ENCODE measurements around the gene FOLR3.

FOLR3 gene

DNA sequence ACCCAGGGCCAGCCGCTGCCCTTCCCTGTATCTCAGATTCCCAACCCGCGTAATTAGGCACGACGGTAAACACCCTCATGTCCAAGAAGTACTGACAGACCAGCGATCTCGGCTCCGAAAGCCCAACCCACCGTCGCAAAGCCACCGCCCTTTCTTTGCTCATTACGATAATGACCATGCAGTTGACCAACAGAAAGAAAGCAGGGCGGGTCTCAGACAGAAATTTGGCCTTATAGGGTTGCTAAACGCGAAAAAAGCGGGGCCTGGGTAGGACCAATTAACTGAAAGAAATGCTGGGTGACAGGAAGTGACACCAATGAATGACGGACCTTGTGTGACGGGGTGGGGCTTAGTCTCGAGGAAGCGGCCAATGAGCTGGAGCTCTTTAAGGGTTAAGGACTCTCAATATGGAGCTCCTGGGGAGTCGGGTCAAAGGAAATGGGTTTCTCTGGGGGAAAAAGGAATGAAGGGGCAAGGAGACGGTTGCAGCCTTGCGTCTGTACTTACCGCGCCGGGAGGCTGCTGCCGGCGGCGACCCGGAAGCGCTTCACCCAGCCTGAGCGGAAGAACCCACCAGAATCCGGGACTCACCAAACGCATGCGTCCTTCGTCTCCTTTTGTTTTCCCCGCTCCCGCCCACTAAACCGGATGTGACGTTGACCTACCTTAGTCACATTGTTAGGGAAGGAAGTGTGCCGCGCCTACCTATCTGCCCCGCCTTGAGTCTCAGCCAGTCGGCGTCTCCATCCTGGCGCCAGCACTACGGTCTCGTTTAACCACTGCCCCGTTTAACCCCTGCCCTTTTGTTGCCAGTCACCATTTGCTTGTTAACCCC, 23.2 kb upstream of the FOLR3 start, which contains the start of gene ANAPC15:
ANAPC15 (minus strand) TSS at position 553 of the 835 bp plus-strand sequence. CDS start 1,419 bp downstream, outside the sequence.
- ChIA-PET CTCF (interaction anchor here (0.6 to 1.8 kb wide), 5 partner anchors 13 to 358 kb away, joined by 3 to 6 read pairs (median 4); no protein-coding TSS in a partner anchor), POLR2A (interaction anchor here (0.7 to 1.3 kb wide), 10 partner anchors 10 to 326 kb away, joined by 3 to 7 read pairs (median 4); partner anchors contain the start of gene LAMTOR1)
- Histone ChIP-seq H3K9me3 (ENCODE audit: control insufficient read depth, insufficient read depth, low read depth, low read length) (no peaks in the 10 kb centered on the region), H3K36me3 (ENCODE audit: control insufficient read depth in 2 of 2, insufficient read depth in 1 of 2, low read length in 2 of 2) (peaks cover 0 to 24% of the 10 kb centered on the region in 2 experiments; a peak in 1 of 3 replicates), H3K27ac (ENCODE audit: extremely low read depth, low read depth, low read length) (peak within 1 kb of the TSS; percentile 66), H3K4me1 (ENCODE audit: control insufficient read depth, insufficient read depth, low read length) (no peaks in the 10 kb centered on the region), H3K4me3 (ENCODE audit: low read depth, low read length) (peak within 1 kb of the TSS; percentile 73)
- no peak for TF ChIP-seq ZBTB20 (tag by site-specific recombination; IDR thresholded peaks at IDR 0.05)
- TF ChIP-seq GLIS1 (tag by site-specific recombination; IDR thresholded peaks at IDR 0.05): no peak
- no peak for TF ChIP-seq ZNF155 (tag by site-specific recombination; IDR thresholded peaks at IDR 0.05)
- TF ChIP-seq, protein P1, sequence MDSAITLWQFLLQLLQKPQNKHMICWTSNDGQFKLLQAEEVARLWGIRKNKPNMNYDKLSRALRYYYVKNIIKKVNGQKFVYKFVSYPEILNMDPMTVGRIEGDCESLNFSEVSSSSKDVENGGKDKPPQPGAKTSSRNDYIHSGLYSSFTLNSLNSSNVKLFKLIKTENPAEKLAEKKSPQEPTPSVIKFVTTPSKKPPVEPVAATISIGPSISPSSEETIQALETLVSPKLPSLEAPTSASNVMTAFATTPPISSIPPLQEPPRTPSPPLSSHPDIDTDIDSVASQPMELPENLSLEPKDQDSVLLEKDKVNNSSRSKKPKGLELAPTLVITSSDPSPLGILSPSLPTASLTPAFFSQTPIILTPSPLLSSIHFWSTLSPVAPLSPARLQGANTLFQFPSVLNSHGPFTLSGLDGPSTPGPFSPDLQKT (IDR thresholded peaks at IDR 0.05; ENCODE audit: borderline replicate concordance, low read depth, low read length): no peak
- TF ChIP-seq ZNF354C (tag by site-specific recombination; IDR thresholded peaks at IDR 0.05; ENCODE audit: borderline replicate concordance, low read depth): no peak
- TF ChIP-seq HOXC10 (CRISPR knock-in tag; IDR thresholded peaks at IDR 0.05): no peak
- TF ChIP-seq, protein P2, sequence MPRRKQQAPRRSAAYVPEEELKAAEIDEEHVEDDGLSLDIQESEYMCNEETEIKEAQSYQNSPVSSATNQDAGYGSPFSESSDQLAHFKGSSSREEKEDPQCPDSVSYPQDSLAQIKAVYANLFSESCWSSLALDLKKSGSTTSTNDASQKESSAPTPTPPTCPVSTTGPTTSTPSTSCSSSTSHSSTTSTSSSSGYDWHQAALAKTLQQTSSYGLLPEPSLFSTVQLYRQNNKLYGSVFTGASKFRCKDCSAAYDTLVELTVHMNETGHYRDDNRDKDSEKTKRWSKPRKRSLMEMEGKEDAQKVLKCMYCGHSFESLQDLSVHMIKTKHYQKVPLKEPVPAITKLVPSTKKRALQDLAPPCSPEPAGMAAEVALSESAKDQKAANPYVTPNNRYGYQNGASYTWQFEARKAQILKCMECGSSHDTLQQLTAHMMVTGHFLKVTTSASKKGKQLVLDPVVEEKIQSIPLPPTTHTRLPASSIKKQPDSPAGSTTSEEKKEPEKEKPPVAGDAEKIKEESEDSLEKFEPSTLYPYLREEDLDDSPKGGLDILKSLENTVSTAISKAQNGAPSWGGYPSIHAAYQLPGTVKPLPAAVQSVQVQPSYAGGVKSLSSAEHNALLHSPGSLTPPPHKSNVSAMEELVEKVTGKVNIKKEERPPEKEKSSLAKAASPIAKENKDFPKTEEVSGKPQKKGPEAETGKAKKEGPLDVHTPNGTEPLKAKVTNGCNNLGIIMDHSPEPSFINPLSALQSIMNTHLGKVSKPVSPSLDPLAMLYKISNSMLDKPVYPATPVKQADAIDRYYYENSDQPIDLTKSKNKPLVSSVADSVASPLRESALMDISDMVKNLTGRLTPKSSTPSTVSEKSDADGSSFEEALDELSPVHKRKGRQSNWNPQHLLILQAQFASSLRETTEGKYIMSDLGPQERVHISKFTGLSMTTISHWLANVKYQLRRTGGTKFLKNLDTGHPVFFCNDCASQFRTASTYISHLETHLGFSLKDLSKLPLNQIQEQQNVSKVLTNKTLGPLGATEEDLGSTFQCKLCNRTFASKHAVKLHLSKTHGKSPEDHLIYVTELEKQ (tag by site-specific recombination; IDR thresholded peaks at IDR 0.05; ENCODE audit: borderline replicate concordance): no peak
- TF ChIP-seq ZNF138 (tag by site-specific recombination; IDR thresholded peaks at IDR 0.05; ENCODE audit: borderline replicate concordance): no peak
- no peak for TF ChIP-seq ZNF837 (tag by site-specific recombination; IDR thresholded peaks at IDR 0.05)
- TF ChIP-seq ZNF335 (tag by site-specific recombination; conservative IDR thresholded peaks at IDR 0.05): peak; percentile 50
- TF ChIP-seq ZNF529 (tag by site-specific recombination; IDR thresholded peaks at IDR 0.05; ENCODE audit: insufficient replicate concordance): no peak
- TF ChIP-seq, protein P3, sequence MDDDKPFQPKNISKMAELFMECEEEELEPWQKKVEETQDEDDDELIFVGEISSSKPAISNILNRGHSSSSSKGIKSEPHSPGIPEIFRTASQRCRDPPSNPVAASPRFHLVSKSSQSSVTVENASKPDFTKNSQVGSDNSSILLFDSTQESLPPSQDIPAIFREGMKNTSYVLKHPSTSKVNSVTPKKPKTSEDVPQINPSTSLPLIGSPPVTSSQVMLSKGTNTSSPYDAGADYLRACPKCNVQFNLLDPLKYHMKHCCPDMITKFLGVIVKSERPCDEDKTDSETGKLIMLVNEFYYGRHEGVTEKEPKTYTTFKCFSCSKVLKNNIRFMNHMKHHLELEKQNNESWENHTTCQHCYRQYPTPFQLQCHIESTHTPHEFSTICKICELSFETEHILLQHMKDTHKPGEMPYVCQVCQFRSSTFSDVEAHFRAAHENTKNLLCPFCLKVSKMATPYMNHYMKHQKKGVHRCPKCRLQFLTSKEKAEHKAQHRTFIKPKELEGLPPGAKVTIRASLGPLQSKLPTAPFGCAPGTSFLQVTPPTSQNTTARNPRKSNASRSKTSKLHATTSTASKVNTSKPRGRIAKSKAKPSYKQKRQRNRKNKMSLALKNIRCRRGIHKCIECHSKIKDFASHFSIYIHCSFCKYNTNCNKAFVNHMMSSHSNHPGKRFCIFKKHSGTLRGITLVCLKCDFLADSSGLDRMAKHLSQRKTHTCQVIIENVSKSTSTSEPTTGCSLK (tag by site-specific recombination; IDR thresholded peaks at IDR 0.05): no peak
- no peak for TF ChIP-seq ZNF140 (tag by site-specific recombination; IDR thresholded peaks at IDR 0.05)
- no peak for TF ChIP-seq ZNF830 (tag by site-specific recombination; IDR thresholded peaks at IDR 0.05; ENCODE audit: low read depth)
- peak; percentile 62; the same call in 1 of the 2 replicates for TF ChIP-seq SP7 (tag by site-specific recombination; IDR thresholded peaks at IDR 0.05)
- TF ChIP-seq SP3 (tag by site-specific recombination; IDR thresholded peaks at IDR 0.05): peak; percentile 86
- TF ChIP-seq KLF9 (tag by site-specific recombination; IDR thresholded peaks at IDR 0.05; ENCODE audit: low read depth): peak; percentile 78
- TF ChIP-seq KLF1 (tag by site-specific recombination; IDR thresholded peaks at IDR 0.05): peak; percentile 22; the same call in 1 of the 2 replicates
- 0 out of 2 replicates have a peak, but pooled peaks have one; percentile 19 for TF ChIP-seq BCL11A (tag by site-specific recombination; IDR thresholded peaks at IDR 0.05; ENCODE audit: low read depth)
- TF ChIP-seq SCRT2 (tag by site-specific recombination; IDR thresholded peaks at IDR 0.05): no peak
- TF ChIP-seq SP2 (tag by site-specific recombination; IDR thresholded peaks at IDR 0.05): peak; percentile 91
- TF ChIP-seq, protein P4, sequence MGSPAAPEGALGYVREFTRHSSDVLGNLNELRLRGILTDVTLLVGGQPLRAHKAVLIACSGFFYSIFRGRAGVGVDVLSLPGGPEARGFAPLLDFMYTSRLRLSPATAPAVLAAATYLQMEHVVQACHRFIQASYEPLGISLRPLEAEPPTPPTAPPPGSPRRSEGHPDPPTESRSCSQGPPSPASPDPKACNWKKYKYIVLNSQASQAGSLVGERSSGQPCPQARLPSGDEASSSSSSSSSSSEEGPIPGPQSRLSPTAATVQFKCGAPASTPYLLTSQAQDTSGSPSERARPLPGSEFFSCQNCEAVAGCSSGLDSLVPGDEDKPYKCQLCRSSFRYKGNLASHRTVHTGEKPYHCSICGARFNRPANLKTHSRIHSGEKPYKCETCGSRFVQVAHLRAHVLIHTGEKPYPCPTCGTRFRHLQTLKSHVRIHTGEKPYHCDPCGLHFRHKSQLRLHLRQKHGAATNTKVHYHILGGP (tag by site-specific recombination; IDR thresholded peaks at IDR 0.05): no peak
- TF ChIP-seq OVOL3 (tag by site-specific recombination; IDR thresholded peaks at IDR 0.05): no peak
- TF ChIP-seq HOXA7 (CRISPR knock-in tag; IDR thresholded peaks at IDR 0.05; ENCODE audit: borderline replicate concordance): no peak
- peak; percentile 68; the same call in 1 of the 2 replicates for TF ChIP-seq BCL11B (tag by site-specific recombination; IDR thresholded peaks at IDR 0.05; ENCODE audit: low read depth)
- TF ChIP-seq, protein P5, sequence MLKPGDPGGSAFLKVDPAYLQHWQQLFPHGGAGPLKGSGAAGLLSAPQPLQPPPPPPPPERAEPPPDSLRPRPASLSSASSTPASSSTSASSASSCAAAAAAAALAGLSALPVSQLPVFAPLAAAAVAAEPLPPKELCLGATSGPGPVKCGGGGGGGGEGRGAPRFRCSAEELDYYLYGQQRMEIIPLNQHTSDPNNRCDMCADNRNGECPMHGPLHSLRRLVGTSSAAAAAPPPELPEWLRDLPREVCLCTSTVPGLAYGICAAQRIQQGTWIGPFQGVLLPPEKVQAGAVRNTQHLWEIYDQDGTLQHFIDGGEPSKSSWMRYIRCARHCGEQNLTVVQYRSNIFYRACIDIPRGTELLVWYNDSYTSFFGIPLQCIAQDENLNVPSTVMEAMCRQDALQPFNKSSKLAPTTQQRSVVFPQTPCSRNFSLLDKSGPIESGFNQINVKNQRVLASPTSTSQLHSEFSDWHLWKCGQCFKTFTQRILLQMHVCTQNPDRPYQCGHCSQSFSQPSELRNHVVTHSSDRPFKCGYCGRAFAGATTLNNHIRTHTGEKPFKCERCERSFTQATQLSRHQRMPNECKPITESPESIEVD (tag by site-specific recombination; IDR thresholded peaks at IDR 0.05): no peak
- no peak; the same call in 1 of the 2 replicates for TF ChIP-seq ZNF843 (tag by site-specific recombination; IDR thresholded peaks at IDR 0.05)
- TF ChIP-seq ZNF76 (tag by site-specific recombination; IDR thresholded peaks at IDR 0.05; ENCODE audit: borderline replicate concordance, low read depth): no peak

All from HEK293 (cell line).